B cell (primary cell): ENCODE results near the gene PCDH9. TPM values are rescaled to one million over a fixed set of nuclear protein-coding genes. Genes with fewer than 3 reads are reported as not detected.

Experiments
- ATAC-seq: fragments of 200-7000 bp; cut with Tn5 transposase; one replicate; pipeline ENCODE4 v1.10.0; 2021; ENCODE audit warnings: low read depth, mild to moderate bottlenecking, moderate number of reproducible peaks, moderate library complexity
- CTCF ChIA-PET: fragments of 350-600 bp; sonication (Branson Sonifier 250); formaldehyde crosslinking; loops from one replicate; lab custom pipeline; 2021; ENCODE audit warnings: antibody characterized with exemption, inconsistent platforms; lab: Charles Lee
- POLR2A ChIA-PET: fragments of 350-600 bp; sonication (Branson Sonifier 250); formaldehyde crosslinking; loops from one replicate; lab custom pipeline; 2021; ENCODE audit warnings: antibody characterized with exemption; lab: Charles Lee
- DNase-seq: peaks from one replicate; pipeline ENCODE4 v3.0.0; 2013
- H2AFZ ChIP-seq: 2 replicates; pipeline ENCODE4 v1.6.1; 2012; ENCODE audit warnings: mild to moderate bottlenecking, low read depth, low read length; ENCODE audit not compliant: insufficient read depth, poor library complexity, severe bottlenecking
- H3K27ac ChIP-seq, 2 donors: 1 replicate in 1 of 2; 2 replicates in 1 of 2; pipeline ENCODE4 v1.5.1; 2012 to 2013; ENCODE audit warnings: low read length in 2 of 2, mild to moderate bottlenecking in 2 of 2, moderate library complexity in 1 of 2
- H3K27me3 ChIP-seq, 4 experiments: fragments of 200-600 bp in 1 of 4; sonication (generic) in 1 of 4; replicated peaks in 1 of 4; 1 replicate in 2 of 4; 2 replicates in 2 of 4; pipeline versions ENCODE4 v1.6.1 to v1.7.0; 2013 to 2016; ENCODE audit warnings: low read length in 3 of 4, mild to moderate bottlenecking in 2 of 4, mixed read lengths in 1 of 4, moderate library complexity in 1 of 4; ENCODE audit not compliant: insufficient read depth in 4 of 4, control insufficient read depth in 3 of 4; ENCODE audit errors: control extremely low read depth in 1 of 4
- H3K36me3 ChIP-seq, 2 experiments: replicated peaks in 1 of 2; 1 replicate in 1 of 2; 2 replicates in 1 of 2; pipeline versions ENCODE4 v1.6.1 to v1.7.1; 2013; ENCODE audit warnings: low read length in 1 of 2; ENCODE audit not compliant: insufficient read depth in 2 of 2, control insufficient read depth in 1 of 2; ENCODE audit errors: control extremely low read depth in 1 of 2, extremely low read depth in 1 of 2
- H3K4me1 ChIP-seq, 2 donors: fragments of 200-600 bp in 1 of 2; sonication (generic) in 1 of 2; 1 replicate in 1 of 2; 2 replicates in 1 of 2; pipeline versions ENCODE4 v1.5.1 to v1.6.1; 2013 to 2017; ENCODE audit warnings: low read length in 2 of 2; ENCODE audit not compliant: control insufficient read depth in 2 of 2, insufficient read depth in 2 of 2
- H3K4me2 ChIP-seq: replicated peaks from 2 replicates; pipeline ENCODE3; 2012; ENCODE audit warnings: mild to moderate bottlenecking, low read depth, low read length; ENCODE audit not compliant: poor library complexity, severe bottlenecking
- H3K4me3 ChIP-seq, 5 experiments: fragments of 200-600 bp in 1 of 5; sonication (generic) in 1 of 5; 1 replicate in 3 of 5; 2 replicates in 2 of 5; pipeline versions ENCODE4 v1.5.1 to v1.7.0; 2011 to 2016; ENCODE audit warnings: low read length in 4 of 5, mild to moderate bottlenecking in 4 of 5, low read depth in 2 of 5, control low read depth in 1 of 5, moderate library complexity in 1 of 5; ENCODE audit not compliant: insufficient read depth in 1 of 5; ENCODE audit errors: control extremely low read depth in 1 of 5, extremely low read depth in 1 of 5
- H3K79me2 ChIP-seq: fragments of 200-600 bp; sonication (generic); one replicate; pipeline ENCODE4 v1.6.0; 2016; ENCODE audit warnings: low read length; ENCODE audit not compliant: control insufficient read depth, insufficient read depth
- H3K9ac ChIP-seq: fragments of 200-600 bp; sonication (generic); 2 replicates; pipeline ENCODE4 v1.6.1; 2017; ENCODE audit warnings: mild to moderate bottlenecking, low read length, moderate library complexity
- H3K9me3 ChIP-seq, 3 donors: one replicate each; pipeline versions ENCODE4 v1.6.1 to v1.7.1; 2013; ENCODE audit warnings: low read length in 2 of 3; ENCODE audit not compliant: control insufficient read depth in 2 of 3, insufficient read depth in 1 of 3; ENCODE audit errors: control extremely low read depth in 1 of 3
- H4K20me1 ChIP-seq: 2 replicates; pipeline ENCODE4 v1.6.0; 2012; ENCODE audit warnings: mild to moderate bottlenecking, low read length; ENCODE audit not compliant: insufficient read depth, control insufficient read depth, poor library complexity, severe bottlenecking
- H3K27ac Mint-ChIP-seq: one replicate; pipeline ENCODE4 v1.8.0; 2021; ENCODE audit warnings: mixed read lengths
- H3K27me3 Mint-ChIP-seq: one replicate; pipeline ENCODE4 v1.8.0; 2021; ENCODE audit warnings: mixed read lengths
- H3K4me1 Mint-ChIP-seq: one replicate; pipeline ENCODE4 v1.8.0; 2021; ENCODE audit warnings: mixed read lengths
- H3K4me3 Mint-ChIP-seq: one replicate; pipeline ENCODE4 v1.8.0; 2021; ENCODE audit warnings: mixed read lengths
- H3K9me3 Mint-ChIP-seq: one replicate; pipeline ENCODE4 v1.8.0; 2022; ENCODE audit warnings: mixed read lengths; ENCODE audit not compliant: insufficient read depth
- CTCF ChIP-seq: fragments of 200-600 bp; IDR thresholded peaks from one replicate; pipeline ENCODE4 v1.8.0; 2022; ENCODE audit warnings: antibody characterized with exemption, mild to moderate bottlenecking
- EZH2 ChIP-seq: IDR thresholded peaks from 2 replicates; pipeline ENCODE4 v1.6.1; 2012; ENCODE audit warnings: borderline replicate concordance, low read depth, mild to moderate bottlenecking, moderate library complexity, low read length; ENCODE audit not compliant: insufficient read depth, poor library complexity, severe bottlenecking
- WGBS: methylation state at CpG from one replicate; pipeline ENCODE4 v1.1.5; 2013; ENCODE audit warnings: missing lambda C conversion rate; ENCODE audit not compliant: insufficient coverage; 5-methylcytosine and 5-hydroxymethylcytosine counted together
- intact Hi-C: fragments of 100-400 bp; cut with micrococcal nuclease; formaldehyde crosslinking; loops from one replicate; pipeline ENCODE4 v1.10.0; 2022
- polyA plus RNA-seq: library from polyadenylated mRNA; depleted of rRNA; stranded (reverse); fragments of >200 nt; gene quantifications from 2 replicates; pipeline ENCODE4 v1.2.3, GENCODE V29; 2012
- total RNA-seq, 2 donors: library from RNA; stranded (reverse); fragments of 120-200 nt in 1 of 2; gene quantifications; 1 replicate in 1 of 2; 2 replicates in 1 of 2; pipeline versions ENCODE4 v1.2.3 to v1.2.4, GENCODE V29; 2013 to 2022

PCDH9 gene
- total and polyA plus RNA-seq, 2 donors (not counting 1 experiment from before 2014, with no cell fraction given): 13.1 to 21.8 TPM

- no peak overlapping the region for H3K27ac Mint-ChIP-seq
- ChIA-PET POLR2A (no interaction called here), CTCF (no interaction called here)
- no CpG with 5 or more reads among the region's 4 CpGs for WGBS
- DNase-seq (no peak), ATAC-seq (no peak)
- Histone ChIP-seq H3K36me3 (no peaks in the 10 kb centered on the region), H3K27ac (no peak overlapping the region), H3K4me3 (no peak overlapping the region), H3K4me2 (no peak overlapping the region), H3K4me1 (no peaks in the 10 kb centered on the region), H2AFZ (no peak overlapping the region), H3K9me3 (no peaks in the 10 kb centered on the region), H3K9ac (no peak overlapping the region), H4K20me1 (no peaks in the 10 kb centered on the region), H3K79me2 (no peaks in the 10 kb centered on the region), H3K27me3 (no peaks in the 10 kb centered on the region)
- TF ChIP-seq EZH2: no peak
- no peak for TF ChIP-seq CTCF
- no peaks in the 10 kb centered on the region for H3K9me3 Mint-ChIP-seq
- H3K27me3 Mint-ChIP-seq: no peaks in the 10 kb centered on the region
- H3K4me1 Mint-ChIP-seq: no peaks in the 10 kb centered on the region
- intact Hi-C loops: no loop called here
- no peak overlapping the region for H3K4me3 Mint-ChIP-seq
Measured at GRCh38 chr13:66477816-66478215, 752.3 kb downstream of the PCDH9 start.

DNA sequence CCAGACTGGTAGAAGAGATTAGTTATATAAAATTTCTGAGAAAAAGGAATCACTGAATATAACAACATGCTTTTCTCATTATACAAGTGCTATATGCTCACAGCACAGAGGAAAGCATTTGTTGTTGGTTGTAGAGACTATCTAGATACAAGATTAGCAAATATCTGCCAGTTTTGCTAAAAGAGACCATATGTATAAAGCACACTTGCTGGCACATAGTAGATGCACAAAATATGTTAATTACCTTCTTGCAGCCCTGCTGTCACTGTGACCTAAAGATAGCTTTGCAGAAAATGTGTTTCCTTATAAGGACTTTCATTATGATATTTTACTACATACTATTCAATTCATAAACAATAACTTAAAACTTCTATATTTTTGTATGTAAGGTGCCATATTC lies 755.1 kb downstream of the PCDH9 start:
- Mint-ChIP-seq H3K9me3 (no peaks in the 10 kb centered on the region), H3K27me3 (no peaks in the 10 kb centered on the region), H3K4me1 (no peaks in the 10 kb centered on the region), H3K4me3 (no peak overlapping the region), H3K27ac (no peak overlapping the region)
- ChIA-PET POLR2A (no interaction called here), CTCF (no interaction called here)
- Histone ChIP-seq H3K27me3 (no peaks in the 10 kb centered on the region), H3K27ac (no peak overlapping the region), H3K9me3 (peaks cover 0 to 1% (median 0%) of the 10 kb centered on the region in 3 donors), H3K9ac (no peak overlapping the region), H2AFZ (no peak overlapping the region), H3K79me2 (no peaks in the 10 kb centered on the region), H4K20me1 (no peaks in the 10 kb centered on the region), H3K36me3 (no peaks in the 10 kb centered on the region), H3K4me3 (no peak overlapping the region), H3K4me2 (no peak overlapping the region), H3K4me1 (no peaks in the 10 kb centered on the region)
- ATAC-seq (no peak), DNase-seq (no peak)
- intact Hi-C loops: no loop called here
- TF ChIP-seq CTCF: no peak
